Measurements from ENCODE around the gene BICD2.

DNA sequence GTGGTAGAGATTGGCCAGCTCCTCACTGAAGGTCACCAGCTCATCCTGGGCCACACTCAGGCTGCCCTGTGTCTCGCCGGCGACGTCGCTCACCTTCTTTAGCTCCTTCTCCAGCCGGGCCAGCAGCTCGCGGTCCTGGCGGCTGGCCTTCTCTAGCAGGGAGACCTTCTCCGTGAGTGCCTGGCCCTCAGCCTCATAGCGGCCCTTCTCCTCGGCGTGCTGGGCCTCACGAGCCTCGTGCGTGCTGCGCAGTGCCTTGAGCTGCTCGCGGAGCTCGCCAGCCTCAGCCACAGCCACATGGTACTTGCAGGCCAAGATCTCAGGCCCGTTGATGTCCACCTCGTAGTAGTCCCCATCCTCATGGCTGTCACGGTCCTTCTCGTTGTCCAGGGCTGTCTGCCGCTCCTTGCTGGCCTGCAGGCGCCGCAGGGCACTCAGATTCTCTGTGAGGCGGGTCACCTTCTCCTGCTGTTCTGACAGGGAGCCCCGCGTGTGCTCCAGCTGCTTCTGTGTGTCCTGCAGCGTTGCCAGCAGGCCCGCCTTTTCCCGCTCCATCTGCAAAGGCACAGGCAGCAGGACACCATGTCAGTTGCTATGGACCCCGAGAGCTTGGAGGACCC, 45.5 kb downstream of the BICD2 start:
- TF ChIP-seq, protein P1, sequence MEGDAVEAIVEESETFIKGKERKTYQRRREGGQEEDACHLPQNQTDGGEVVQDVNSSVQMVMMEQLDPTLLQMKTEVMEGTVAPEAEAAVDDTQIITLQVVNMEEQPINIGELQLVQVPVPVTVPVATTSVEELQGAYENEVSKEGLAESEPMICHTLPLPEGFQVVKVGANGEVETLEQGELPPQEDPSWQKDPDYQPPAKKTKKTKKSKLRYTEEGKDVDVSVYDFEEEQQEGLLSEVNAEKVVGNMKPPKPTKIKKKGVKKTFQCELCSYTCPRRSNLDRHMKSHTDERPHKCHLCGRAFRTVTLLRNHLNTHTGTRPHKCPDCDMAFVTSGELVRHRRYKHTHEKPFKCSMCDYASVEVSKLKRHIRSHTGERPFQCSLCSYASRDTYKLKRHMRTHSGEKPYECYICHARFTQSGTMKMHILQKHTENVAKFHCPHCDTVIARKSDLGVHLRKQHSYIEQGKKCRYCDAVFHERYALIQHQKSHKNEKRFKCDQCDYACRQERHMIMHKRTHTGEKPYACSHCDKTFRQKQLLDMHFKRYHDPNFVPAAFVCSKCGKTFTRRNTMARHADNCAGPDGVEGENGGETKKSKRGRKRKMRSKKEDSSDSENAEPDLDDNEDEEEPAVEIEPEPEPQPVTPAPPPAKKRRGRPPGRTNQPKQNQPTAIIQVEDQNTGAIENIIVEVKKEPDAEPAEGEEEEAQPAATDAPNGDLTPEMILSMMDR (IDR thresholded peaks at IDR 0.05) = no peak
- no peak for TF ChIP-seq POLR2A (IDR thresholded peaks at IDR 0.05)
- no peak for TF ChIP-seq POLR2AphosphoS5 (IDR thresholded peaks at IDR 0.05)
- TF ChIP-seq EP300 (IDR thresholded peaks at IDR 0.05) = no peak

Measured in upper lobe of left lung (tissue), 4 donors.